Raji (cell line): Measurements from ENCODE around the gene UNC79.

Experiments used
- POLR2A ChIP-seq: IDR thresholded peaks from 2 replicates; pipeline ENCODE4 v1.6.1; 2011; ENCODE audit warnings: low read depth, low read length, control low read depth; ENCODE audit not compliant: insufficient read depth

UNC79 gene

DNA sequence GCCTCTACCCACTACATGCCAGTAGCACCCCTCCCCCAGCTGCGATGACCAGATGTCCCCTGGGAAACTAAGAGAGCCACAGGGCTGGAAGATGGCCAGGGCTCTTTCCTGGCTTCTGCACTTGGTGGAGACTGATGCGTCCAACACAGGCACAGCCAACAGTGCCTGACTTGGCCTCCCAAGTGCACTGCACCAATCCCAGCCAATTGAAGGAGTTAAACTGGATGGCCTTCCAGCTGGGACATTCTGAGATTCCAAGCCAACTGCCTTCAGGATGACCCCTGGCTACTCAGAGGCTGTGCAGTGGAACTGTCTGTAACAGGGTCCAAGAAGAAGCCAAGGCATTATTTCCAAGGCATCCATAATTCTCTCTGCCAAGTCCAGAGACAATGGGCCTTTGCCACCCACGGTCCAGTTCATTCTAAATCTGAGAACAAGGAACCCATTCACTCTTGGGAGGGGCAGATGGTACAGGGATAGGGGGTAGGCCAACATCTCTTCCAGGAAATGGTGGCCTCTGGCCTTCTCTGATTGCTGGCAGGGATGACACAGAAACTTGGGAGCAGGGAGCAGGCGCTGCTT lies 322.3 kb downstream of the UNC79 start:
- TF ChIP-seq POLR2A = no peak

DNA sequence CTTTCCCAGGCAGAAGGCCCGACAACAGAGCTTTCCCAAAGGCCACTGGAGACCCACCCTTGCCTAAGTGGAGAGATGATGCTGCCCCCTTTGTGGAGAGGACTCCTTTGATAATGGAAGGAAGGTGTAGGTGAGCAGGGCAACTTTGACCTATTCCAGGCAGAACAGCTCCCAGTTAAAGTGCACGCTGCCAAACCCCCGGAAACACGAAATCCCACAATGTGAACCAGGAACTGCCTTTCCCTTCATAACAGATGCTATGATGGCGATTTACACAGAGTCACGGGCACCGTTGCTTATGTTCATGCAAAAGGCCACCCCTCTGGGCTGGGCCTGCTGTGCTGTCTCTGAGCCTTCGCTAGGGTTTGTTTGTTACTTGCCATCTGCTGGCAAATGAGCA lies 322.9 kb downstream of the UNC79 start:
- no peak for TF ChIP-seq POLR2A

DNA sequence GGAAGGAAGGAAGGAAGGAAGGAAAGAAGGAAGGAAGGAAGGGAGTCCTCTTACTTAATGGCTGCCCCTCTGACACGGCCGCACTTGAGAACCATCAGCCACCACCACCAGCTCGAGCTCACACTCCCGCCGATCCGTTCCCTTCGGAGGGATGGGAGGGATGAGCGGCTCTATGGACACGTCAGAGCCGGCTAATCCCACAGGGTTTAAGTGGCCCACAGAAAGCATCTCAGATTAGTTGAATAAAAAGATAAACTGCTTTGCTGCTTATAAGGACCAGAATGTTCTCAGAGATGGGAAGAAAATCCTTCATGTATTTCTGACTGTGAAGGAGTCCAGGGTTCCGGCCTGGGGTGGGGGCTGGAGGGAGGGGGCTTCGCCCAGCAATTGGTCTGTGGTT lies 326.5 kb downstream of the UNC79 start:
- TF ChIP-seq POLR2A = no peak
